H1 (cell line): ENCODE results near the gene GGT5. TPM values are rescaled to one million over a fixed set of nuclear protein-coding genes. Genes with fewer than 3 reads are reported as not detected.
"Not testable (repeated sequence)": the region's sequence is repeated elsewhere in the genome, so short reads cannot be mapped to it uniquely, and the experiment has no call there.

Source experiments
- CTCF ChIA-PET: fragments of 300-600 bp; sonication (Branson Sonifier 250); formaldehyde crosslinking; loops from one replicate; lab custom pipeline; 2021; ENCODE audit not compliant: partially characterized antibody; lab: Charles Lee
- POLR2A ChIA-PET: fragments of 300-600 bp; sonication (Branson Sonifier 250); formaldehyde crosslinking; loops from one replicate; lab custom pipeline; 2021; ENCODE audit warnings: inconsistent platforms; ENCODE audit not compliant: partially characterized antibody; lab: Charles Lee
- DNase-seq, 2 experiments: peaks; one replicate each; pipeline versions ENCODE4 v3.0.0 to v3.0.0-alpha.2; 2010 to 2022; ENCODE audit warnings: low spot score in 2 of 2, low read depth in 1 of 2, mixed read lengths in 1 of 2
- FAIRE-seq: peaks from 2 replicates; lab custom pipeline; 2011; peaks lifted over from hg19 to GRCh38; lab: Jason Lieb, UNC
- H2AFZ ChIP-seq: 2 replicates; pipeline ENCODE4 v1.8.1; 2012; ENCODE audit warnings: low read length, inconsistent platforms
- H2AK5ac ChIP-seq: 2 replicates; pipeline ENCODE4 v1.6.1; 2013; ENCODE audit warnings: low read depth, low read length
- H2BK120ac ChIP-seq: replicated peaks from 2 replicates; pipeline ENCODE3; 2013; ENCODE audit warnings: low read depth, low read length, inconsistent platforms
- H2BK12ac ChIP-seq: 2 replicates; pipeline ENCODE4 v1.6.1; 2013; ENCODE audit warnings: low read depth, low read length
- H2BK15ac ChIP-seq: 2 replicates; pipeline ENCODE4 v1.6.1; 2013; ENCODE audit warnings: low read length
- H2BK20ac ChIP-seq: 2 replicates; pipeline ENCODE4 v1.6.1; 2013; ENCODE audit warnings: low read length
- H2BK5ac ChIP-seq: 2 replicates; pipeline ENCODE4 v1.6.1; 2013; ENCODE audit warnings: low read depth, low read length
- H3K14ac ChIP-seq: 2 replicates; pipeline ENCODE4 v1.6.1; 2013; ENCODE audit warnings: inconsistent platforms; ENCODE audit not compliant: insufficient read length
- H3K18ac ChIP-seq: 2 replicates; pipeline ENCODE4 v1.6.1; 2013; ENCODE audit warnings: low read length; ENCODE audit errors: extremely low read depth
- H3K23ac ChIP-seq: 2 replicates; pipeline ENCODE4 v1.6.1; 2013; ENCODE audit warnings: inconsistent platforms; ENCODE audit not compliant: insufficient read length
- H3K23me2 ChIP-seq: 2 replicates; pipeline ENCODE4 v1.6.1; 2013; ENCODE audit warnings: low read depth, low read length
- H3K27ac ChIP-seq: 2 replicates; pipeline ENCODE4 v1.6.1; 2011; ENCODE audit warnings: low read depth, low read length, inconsistent platforms
- H3K27me3 ChIP-seq, 4 experiments: replicated peaks in 1 of 4; 1 replicate in 1 of 4; 2 replicates in 3 of 4; pipeline versions ENCODE4 v1.6.1 to v1.8.1; 2011 to 2013; ENCODE audit warnings: low read length in 3 of 4, mild to moderate bottlenecking in 3 of 4, inconsistent platforms in 2 of 4, mixed read lengths in 2 of 4, moderate library complexity in 1 of 4; ENCODE audit not compliant: control insufficient read depth in 3 of 4, insufficient read depth in 3 of 4; ENCODE audit errors: extremely low read depth in 1 of 4
- H3K36me3 ChIP-seq, 4 experiments: 2 replicates each; pipeline versions ENCODE4 v1.6.1 to v1.8.1; 2011 to 2013; ENCODE audit warnings: mild to moderate bottlenecking in 4 of 4, low read length in 3 of 4, moderate library complexity in 2 of 4, control low read depth in 1 of 4, inconsistent platforms in 1 of 4; ENCODE audit not compliant: insufficient read depth in 4 of 4, control insufficient read depth in 2 of 4
- H3K4ac ChIP-seq: replicated peaks from 2 replicates; pipeline ENCODE3; 2013; ENCODE audit warnings: low read length, low read depth, mixed read lengths, inconsistent platforms; ENCODE audit not compliant: insufficient read length
- H3K4me1 ChIP-seq, 4 experiments: replicated peaks in 1 of 4; 1 replicate in 1 of 4; 2 replicates in 3 of 4; pipeline versions ENCODE4 v1.6.1 to v1.8.1; 2011 to 2013; ENCODE audit warnings: low read length in 3 of 4, inconsistent platforms in 2 of 4, mixed read lengths in 1 of 4; ENCODE audit not compliant: insufficient read depth in 4 of 4, control insufficient read depth in 3 of 4
- H3K4me2 ChIP-seq, 2 experiments: 2 replicates each; pipeline versions ENCODE4 v1.6.1 to v1.8.1; 2011 to 2013; ENCODE audit warnings: low read depth in 2 of 2, low read length in 2 of 2, control low read depth in 1 of 2, inconsistent platforms in 1 of 2, mild to moderate bottlenecking in 1 of 2; ENCODE audit not compliant: insufficient read depth in 1 of 2
- H3K4me3 ChIP-seq, 4 experiments: fragments of 200-600, 300-600 bp in 1 of 4; sonication (generic), shearing (Covaris generic), sonication (Bioruptor Twin) in 1 of 4; 2 replicates each; pipeline versions ENCODE4 v1.5.1 to v1.8.1; 2011 to 2016; ENCODE audit warnings: low read length in 4 of 4, low read depth in 3 of 4, control low read depth in 2 of 4, inconsistent platforms in 2 of 4, mild to moderate bottlenecking in 2 of 4, mixed read lengths in 1 of 4, moderate library complexity in 1 of 4; ENCODE audit not compliant: insufficient read depth in 2 of 4; ENCODE audit errors: extremely low read depth in 1 of 4
- H3K56ac ChIP-seq: replicated peaks from 2 replicates; pipeline ENCODE3; 2013; ENCODE audit warnings: low read depth, mild to moderate bottlenecking, mixed read lengths, low read length, inconsistent platforms; ENCODE audit not compliant: insufficient read length
- H3K79me1 ChIP-seq: 2 replicates; pipeline ENCODE4 v1.6.1; 2013; ENCODE audit warnings: low read depth, low read length, control low read depth
- H3K79me2 ChIP-seq, 2 experiments: 2 replicates each; pipeline versions ENCODE4 v1.6.1 to v1.8.1; 2012 to 2013; ENCODE audit warnings: low read length in 2 of 2, mild to moderate bottlenecking in 2 of 2, inconsistent platforms in 1 of 2; ENCODE audit not compliant: insufficient read depth in 2 of 2, control insufficient read depth in 1 of 2
- H3K9ac ChIP-seq, 4 experiments: replicated peaks in 1 of 4; 1 replicate in 1 of 4; 2 replicates in 3 of 4; pipeline versions ENCODE4 v1.6.1 to v1.8.1; 2011 to 2013; ENCODE audit warnings: low read depth in 3 of 4, low read length in 3 of 4, control low read depth in 2 of 4, mild to moderate bottlenecking in 2 of 4, moderate library complexity in 2 of 4, inconsistent platforms in 1 of 4; ENCODE audit errors: extremely low read depth in 1 of 4
- H3K9me3 ChIP-seq, 2 experiments: 2 replicates each; pipeline versions ENCODE4 v1.6.1 to v1.8.1; 2012 to 2013; ENCODE audit warnings: mild to moderate bottlenecking in 2 of 2, moderate library complexity in 2 of 2, control low read depth in 1 of 2, inconsistent platforms in 1 of 2, low read depth in 1 of 2, low read length in 1 of 2, mixed read lengths in 1 of 2; ENCODE audit not compliant: insufficient read depth in 2 of 2
- H4K20me1 ChIP-seq, 2 experiments: replicated peaks in 1 of 2; 2 replicates each; pipeline versions ENCODE3 to v1.8.1; 2011 to 2013; ENCODE audit warnings: inconsistent platforms in 2 of 2, low read length in 2 of 2, mild to moderate bottlenecking in 1 of 2; ENCODE audit not compliant: insufficient read depth in 2 of 2, control insufficient read depth in 1 of 2
- H4K5ac ChIP-seq: 2 replicates; pipeline ENCODE4 v1.6.1; 2013; ENCODE audit warnings: low read length, low read depth, mixed read lengths, inconsistent platforms; ENCODE audit not compliant: insufficient read length
- H4K8ac ChIP-seq: 2 replicates; pipeline ENCODE4 v1.8.0; 2013; ENCODE audit warnings: mild to moderate bottlenecking, moderate library complexity, low read length, inconsistent platforms; ENCODE audit not compliant: insufficient read depth; ENCODE audit errors: extremely low read depth
- H4K91ac ChIP-seq: replicated peaks from 2 replicates; pipeline ENCODE3; 2013; ENCODE audit warnings: low read length, mixed read lengths, inconsistent platforms; ENCODE audit not compliant: insufficient read length
- WGBS, 2 experiments: shearing (Covaris generic) in 1 of 2; methylation state at CpG; one replicate each; pipeline versions ENCODE4 v1.1.6 to v1.1.7; 2013 to 2015; ENCODE audit warnings: low lambda C conversion rate in 2 of 2, mixed read lengths in 2 of 2, inconsistent platforms in 1 of 2, low coverage in 1 of 2, missing lambda C conversion rate in 1 of 2; ENCODE audit not compliant: insufficient replicate concordance in 2 of 2, insufficient coverage in 1 of 2, insufficient read length in 1 of 2; ENCODE audit errors: extremely low coverage in 1 of 2, missing lambda C conversion rate in 1 of 2; 5-methylcytosine and 5-hydroxymethylcytosine counted together
- polyA plus RNA-seq, 7 experiments: library from polyadenylated mRNA; depleted of rRNA in 3 of 7; stranded (reverse) in 5 of 7; unstranded in 2 of 7; fragments of >200 nt in 5 of 7; fragments of 200-250 nt in 2 of 7; gene quantifications; 1 replicate in 5 of 7; 2 replicates in 1 of 7; 4 replicates in 1 of 7; pipeline versions ENCODE4 v1.2.1 to v1.2.3, GENCODE V29; 2011 to 2013; ENCODE audit warnings: missing spikeins in 2 of 7, mixed read lengths in 2 of 7
- total RNA-seq: library from RNA; stranded (reverse); fragmentation: NEBNext Ultra II Directional; extraction: Animal tissue kit (Norgen Biotek cat#: 25700); gene quantifications from 2 replicates; pipeline ENCODE4 v1.2.1, GENCODE V29; 2021

Gene GGT5
- total and polyA plus RNA-seq, 2 of the 8 experiments (the other 6 are each of a cell fraction or from before 2014, with no cell fraction given) = 0.05 TPM; not detected in 1

DNA sequence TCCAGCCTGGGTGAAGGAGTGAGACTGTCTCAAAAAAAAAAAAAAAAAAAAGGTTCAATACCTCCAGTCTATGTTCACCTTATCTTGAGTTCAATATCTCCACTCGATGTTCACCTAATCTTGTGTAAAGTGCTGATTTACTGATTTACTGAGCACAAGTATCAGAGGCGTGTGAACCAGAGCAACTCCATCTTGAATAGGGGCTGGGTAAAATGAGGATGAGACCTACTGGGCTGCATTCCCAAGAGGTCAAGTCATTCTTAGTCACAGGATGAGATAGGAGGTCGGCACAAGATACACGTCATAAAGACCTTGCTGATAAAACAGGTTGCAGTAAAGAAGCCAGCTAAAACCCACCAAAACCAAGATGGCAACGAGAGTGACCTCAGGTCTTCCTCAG, 41.0 kb downstream of the GGT5 start:
- WGBS, 2 experiments = 96% methylated on average over 5 of the region's 5 CpGs; no CpG with 5 or more reads in 1 of the 2 experiments
- H3K27me3 ChIP-seq, H2BK12ac ChIP-seq, H3K9ac ChIP-seq, H3K4me2 ChIP-seq, CTCF ChIA-PET, H4K5ac ChIP-seq, H2AK5ac ChIP-seq, H3K79me1 ChIP-seq, H3K9me3 ChIP-seq, FAIRE-seq, H2BK5ac ChIP-seq, H3K79me2 ChIP-seq, H3K23ac ChIP-seq, H4K8ac ChIP-seq, H3K27ac ChIP-seq, H3K56ac ChIP-seq, H3K18ac ChIP-seq, POLR2A ChIA-PET, H2AFZ ChIP-seq, H2BK120ac ChIP-seq, H3K4ac ChIP-seq, H4K20me1 ChIP-seq, H2BK20ac ChIP-seq, H3K36me3 ChIP-seq, H3K23me2 ChIP-seq, H3K4me1 ChIP-seq, H3K4me3 ChIP-seq, H4K91ac ChIP-seq, H2BK15ac ChIP-seq, H3K14ac ChIP-seq, DNase-seq: not testable (repeated sequence)
